SIG-M5 treated with dmso at 0.1 percent for 504 hours (cell line): Measurements from ENCODE around the gene CTXN1.
"Not testable (repeated sequence)": the region's sequence is repeated elsewhere in the genome, so short reads cannot be mapped to it uniquely, and the experiment has no call there.

ENCODE experiments used
- DNase-seq: peaks from one replicate; lab custom pipeline; 2025; ENCODE audit not compliant: unreplicated experiment; lab: John Stamatoyannopoulos, UW

Gene CTXN1

DNA sequence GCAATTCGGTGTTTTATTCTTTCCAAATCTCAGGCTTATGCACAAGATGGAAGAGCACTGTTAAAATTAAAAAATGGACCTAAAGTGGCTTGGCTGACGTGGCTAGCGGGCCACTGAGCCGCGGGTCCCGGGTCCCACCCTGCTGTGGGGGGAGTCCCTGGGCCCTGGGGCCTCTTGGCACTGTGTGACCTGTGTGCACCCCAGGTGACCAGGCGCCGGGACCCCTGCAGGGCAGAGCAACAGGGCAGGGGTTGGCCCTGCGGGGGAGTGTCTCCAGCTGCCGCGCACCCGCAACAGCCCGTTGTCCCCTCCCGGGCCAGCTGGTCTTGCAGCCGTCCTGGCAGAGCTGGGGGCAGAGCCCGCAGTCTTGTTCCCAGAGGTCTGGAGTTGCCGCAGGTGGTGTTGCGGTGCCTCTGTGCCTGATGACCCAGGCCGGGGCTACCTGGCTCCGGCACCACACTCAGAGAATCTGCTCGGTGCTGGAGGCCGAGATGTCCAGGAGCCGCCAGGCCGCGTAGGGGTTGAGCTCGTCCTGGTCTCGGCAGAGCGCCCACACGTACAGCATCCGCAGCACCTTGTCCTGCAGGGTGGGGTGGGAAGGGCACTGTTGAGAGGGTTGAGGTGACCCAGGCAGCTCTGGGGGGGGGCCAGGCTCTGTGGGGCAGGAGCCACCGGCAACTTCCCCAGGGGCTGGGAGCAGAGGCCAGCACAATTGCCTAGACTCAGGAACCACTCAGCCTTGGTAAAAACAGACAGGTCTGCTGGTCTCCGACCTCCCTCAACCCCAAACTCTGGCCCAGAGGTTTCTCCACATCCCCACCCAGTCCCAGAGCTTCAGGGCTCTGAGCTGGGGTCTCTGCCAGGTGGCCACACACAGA, 1.0 kb upstream of the CTXN1 start:
- DNase-seq: no peak

GRCh38 chr19:7925171-7925851, 624 bp downstream of the CTXN1 start:
- DNase-seq: peak; percentile 60

GRCh38 chr19:7924651-7925170, 1.2 kb downstream of the CTXN1 start:
- no peak for DNase-seq

- DNase-seq: no peak
These were observed 1.7 kb downstream of the CTXN1 start for GRCh38 chr19:7924241-7924640.

GRCh38 chr19:7923295-7924191, 2.4 kb downstream of the CTXN1 start:
- DNase-seq: no peak

- no peak for DNase-seq
These were observed 3.1 kb downstream of the CTXN1 start for GRCh38 chr19:7922836-7923195.

- DNase-seq: no peak
These were observed 3.7 kb downstream of the CTXN1 start for GRCh38 chr19:7921967-7922835.

- DNase-seq: no peak
These were observed 4.5 kb downstream of the CTXN1 start for GRCh38 chr19:7921302-7921966.

DNA sequence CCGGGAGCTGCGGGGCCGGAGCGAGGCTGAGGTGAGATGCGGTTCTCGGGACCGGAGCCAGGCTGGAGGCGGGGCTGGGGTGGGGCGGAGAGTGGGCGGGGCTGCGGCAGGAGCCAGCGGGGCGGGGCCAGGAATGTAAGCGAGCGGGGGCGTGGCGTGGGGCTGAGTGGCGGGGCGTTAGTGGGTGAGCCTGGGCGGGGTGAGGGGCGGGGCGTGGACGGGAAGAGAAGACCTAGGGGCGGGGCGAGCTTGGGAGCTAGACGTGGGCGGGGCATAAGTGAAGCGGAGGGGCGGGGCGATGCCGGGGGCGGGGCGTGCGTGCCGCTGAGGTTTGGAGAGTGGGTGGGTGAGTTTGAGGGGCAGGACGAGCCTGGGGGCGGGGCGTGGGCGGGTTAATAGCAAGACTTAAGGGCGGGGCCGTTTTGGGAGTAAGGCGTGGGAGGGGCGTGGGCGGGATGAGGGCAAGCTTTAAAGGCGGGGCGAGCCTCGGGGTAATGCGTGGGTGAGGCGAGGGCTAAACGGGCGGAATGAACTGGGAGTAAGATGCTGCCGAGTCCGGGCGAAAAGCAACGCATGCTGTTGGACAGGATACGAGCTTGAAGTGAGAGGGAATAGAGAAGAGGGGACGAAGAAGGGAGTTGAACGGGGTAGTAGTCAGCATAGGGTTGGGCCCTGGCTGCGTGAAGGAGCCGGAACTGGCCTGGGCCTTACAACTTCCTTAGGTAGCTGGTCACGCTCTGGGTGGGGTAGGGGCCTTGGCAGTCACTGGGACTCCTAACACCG, 5.2 kb downstream of the CTXN1 start:
- peak; percentile 95 for DNase-seq

DNA sequence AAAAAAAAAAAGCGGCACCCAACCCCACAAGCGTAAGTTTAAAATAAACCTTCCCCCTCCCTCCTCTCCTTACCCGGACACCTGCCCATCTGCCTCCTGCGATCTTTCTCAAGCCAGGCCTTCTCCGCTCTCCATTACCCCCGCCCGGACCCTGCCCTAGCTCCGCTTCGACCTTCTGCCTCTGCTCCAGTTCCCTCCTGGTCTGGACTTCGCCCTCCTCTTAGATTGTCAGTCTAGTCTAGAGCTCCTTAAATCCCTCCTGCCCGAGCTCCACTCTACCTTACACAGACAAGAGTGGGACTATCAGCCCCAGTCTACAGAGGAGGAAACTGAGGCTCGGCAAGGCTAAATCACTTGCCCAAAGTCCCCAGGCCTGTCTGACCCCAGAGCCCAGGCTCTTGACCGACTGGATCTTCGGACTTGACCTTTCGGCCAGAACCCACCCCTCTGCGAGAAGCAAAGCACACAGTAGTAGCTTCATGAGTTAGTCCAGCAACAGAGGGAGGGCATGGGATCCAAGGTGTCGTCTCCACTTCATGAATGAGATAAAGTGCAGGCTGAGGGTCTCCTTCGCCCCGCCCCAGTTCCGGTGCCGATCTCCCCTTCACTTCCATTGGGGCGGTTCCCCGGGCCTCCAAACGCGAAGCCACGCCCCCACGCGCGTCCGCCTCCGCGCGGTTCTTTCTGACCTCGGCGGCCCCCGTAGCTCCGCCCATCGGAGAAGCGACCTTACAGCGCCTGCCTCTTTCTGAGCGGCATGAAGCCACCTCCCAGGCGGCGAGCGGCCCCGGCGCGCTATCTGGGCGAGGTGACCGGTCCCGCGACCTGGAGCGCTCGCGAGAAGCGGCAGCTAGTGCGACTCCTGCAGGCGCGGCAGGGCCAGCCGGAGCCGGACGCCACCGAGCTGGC, 6.1 kb downstream of the CTXN1 start, which contains the start of gene SNAPC2:
TSS of gene SNAPC2 (plus strand) at position 729 of the 909 bp plus-strand sequence. CDS start at position 758, 29 bp downstream.
- peak; percentile 82 for DNase-seq

GRCh38 chr19:7918615-7919421, 7.1 kb downstream of the CTXN1 start:
- DNase-seq: no peak

DNA sequence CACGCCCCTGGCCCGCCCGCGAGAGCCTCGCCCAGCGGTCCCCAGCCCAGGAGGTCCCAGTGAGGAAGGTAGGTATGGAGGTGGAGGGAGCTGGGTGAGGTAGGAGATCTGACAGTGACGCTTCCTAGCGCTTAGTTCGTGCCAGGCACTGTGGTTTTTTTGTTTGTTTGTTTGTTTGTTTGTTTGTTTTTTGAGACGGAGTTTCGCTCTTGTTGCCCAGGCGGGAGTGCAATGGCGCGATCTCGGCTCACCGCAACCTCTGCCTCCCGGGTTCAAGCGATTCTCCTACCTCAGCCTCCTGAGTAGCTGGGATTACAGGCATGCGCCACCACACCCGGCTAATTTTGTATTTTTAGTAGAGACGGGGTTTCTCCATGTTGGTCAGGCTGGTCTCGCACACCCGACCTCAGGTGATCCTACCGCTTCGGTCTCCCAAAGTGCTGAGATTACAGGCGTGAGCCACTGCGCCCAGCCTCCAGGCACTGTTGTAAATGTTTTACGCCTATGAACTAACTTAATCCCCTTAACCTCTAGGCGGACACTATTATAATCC, 7.8 kb downstream of the CTXN1 start:
- DNase-seq: not testable (repeated sequence)

DNA sequence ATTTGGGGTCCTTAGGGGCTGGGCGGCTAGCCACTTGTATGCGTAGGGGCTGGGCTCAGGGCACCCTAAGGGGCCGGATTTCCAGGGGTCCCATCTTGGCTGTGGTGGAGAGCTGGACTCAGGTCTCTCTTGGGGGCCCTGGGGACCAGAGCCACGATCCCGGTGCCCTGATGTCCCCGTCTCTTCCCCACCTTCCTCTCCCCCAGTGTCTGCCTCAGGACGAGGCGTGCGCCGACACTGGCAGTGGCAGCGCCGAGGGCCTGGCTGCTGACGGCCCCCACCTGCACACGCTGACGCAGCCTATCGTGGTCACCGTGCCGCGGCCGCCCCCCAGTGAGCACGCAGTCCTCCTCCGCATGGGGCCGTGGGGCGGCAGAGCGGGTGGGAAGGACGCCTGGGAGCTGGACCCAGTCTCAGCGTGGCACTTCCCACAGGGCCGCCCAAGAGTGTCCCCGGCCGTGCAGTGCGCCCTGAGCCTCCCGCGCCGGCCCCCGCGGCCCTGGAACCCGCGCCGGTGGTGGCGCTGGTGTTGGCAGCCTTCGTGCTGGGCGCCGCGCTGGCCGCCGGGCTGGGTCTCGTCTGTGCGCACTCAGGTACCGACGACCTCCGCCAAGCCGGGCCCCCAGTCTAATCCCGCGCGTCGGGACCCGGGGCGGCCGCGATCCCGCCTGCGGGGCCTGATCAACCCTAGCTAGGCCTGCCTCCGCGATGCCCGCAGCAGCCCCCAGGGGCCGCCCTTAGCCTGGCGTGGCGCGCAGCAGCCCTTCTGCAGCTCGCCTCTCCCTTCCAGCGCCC, 8.5 kb downstream of the CTXN1 start:
- peak; percentile 44 for DNase-seq

DNA sequence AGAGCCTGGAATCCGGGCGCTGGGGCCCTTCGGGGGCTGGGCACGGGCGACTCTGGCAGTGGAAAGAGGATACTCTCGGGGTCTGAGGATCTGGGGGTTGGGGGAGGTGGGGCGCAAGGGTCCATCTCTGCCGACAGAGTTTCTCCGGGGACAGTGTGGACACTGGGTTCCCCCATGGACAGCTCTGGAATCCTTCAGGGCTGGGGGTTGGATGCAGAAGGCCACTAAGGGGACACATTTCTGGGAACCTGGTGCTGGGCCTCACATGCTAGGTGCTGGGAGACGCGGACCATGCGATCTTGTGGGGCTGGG, 9.0 kb downstream of the CTXN1 start:
- no peak for DNase-seq

DNA sequence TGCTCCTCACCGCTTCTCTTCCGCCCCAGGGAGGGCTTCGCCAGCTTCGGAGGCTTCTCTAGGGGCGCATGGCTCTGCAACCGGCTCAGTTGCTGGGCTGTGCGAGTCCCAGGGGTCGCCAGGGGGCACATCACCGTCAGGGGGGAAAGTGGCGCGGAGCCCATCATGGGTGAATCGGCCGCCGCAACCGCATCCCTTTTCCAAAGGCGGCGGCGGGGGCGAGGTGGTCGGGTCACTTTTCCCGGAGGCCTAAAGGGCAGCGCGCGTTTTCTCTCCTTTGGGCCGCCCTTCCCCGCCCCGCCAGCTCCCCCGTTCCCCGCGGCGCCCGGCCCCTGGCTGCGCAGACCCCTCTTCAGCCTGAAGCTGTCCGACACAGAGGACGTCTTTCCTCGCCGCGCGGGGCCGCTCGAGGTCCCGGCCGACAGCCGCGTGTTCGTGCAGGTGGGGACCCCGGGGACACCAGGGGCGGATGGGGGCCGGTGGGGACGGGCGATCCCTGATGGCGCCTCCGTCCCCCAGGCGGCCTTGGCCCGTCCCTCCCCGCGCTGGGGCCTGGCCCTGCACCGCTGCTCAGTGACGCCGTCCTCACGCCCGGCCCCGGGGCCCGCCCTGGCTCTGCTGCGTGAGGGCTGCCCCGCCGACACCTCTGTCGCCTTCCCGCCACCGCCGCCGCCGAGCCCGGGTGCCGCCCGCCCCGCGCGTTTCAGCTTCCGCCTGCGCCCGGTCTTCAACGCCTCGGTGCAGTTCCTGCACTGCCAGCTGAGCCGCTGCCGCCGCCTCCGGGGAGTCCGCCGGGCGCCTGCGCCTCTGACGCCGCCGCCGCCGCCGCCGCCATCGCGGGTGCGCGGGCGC, 9.6 kb downstream of the CTXN1 start:
- DNase-seq: peak; percentile 36
